ENCODE measurements around the gene TTC9. TPM values are rescaled to one million over a fixed set of nuclear protein-coding genes. Genes with fewer than 3 reads are reported as not detected.

The TTC9 gene
- total RNA-seq, 6 donors from 2014 or later, result 3.1 to 8.6 (median 6.2) TPM

DNA sequence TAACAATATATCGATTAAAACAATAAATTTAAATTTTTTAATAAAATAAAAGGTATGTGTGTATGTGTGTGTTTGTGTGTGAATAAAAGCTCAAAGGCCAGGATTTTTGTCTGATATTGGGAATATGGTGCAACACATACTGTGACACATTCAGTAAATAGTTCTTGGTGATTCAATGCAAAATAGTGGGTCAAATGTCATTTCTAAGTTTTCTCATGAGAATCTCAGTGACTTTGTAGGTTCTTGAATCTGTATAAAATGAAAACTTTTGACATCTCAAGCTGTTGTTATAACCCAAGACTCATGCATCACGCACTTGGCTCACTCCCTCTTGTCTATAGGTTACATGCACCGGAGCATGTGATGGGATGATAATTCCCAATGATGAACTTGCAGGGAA lies 25.1 kb upstream of the TTC9 start:
- Histone ChIP-seq H3K4me3 (no peak overlapping the region), H3K27ac (no peak overlapping the region), H3K36me3 (no peaks in the 10 kb centered on the region), H3K9me3 (no peaks in the 10 kb centered on the region), H3K27me3 (no peaks in the 10 kb centered on the region), H3K4me1 (no peaks in the 10 kb centered on the region)
- 89 to 96% methylated on average over 3 of the region's 3 CpGs for WGBS, 2 donors
- no peak for ATAC-seq (ENCODE audit: low FRiP score in 2 of 2)
- TF ChIP-seq POLR2AphosphoS5 (IDR thresholded peaks at IDR 0.05) (no peak), POLR2A (IDR thresholded peaks at IDR 0.05) (no peak), EP300 (IDR thresholded peaks at IDR 0.05) (no peak)
- TF ChIP-seq, protein P1, sequence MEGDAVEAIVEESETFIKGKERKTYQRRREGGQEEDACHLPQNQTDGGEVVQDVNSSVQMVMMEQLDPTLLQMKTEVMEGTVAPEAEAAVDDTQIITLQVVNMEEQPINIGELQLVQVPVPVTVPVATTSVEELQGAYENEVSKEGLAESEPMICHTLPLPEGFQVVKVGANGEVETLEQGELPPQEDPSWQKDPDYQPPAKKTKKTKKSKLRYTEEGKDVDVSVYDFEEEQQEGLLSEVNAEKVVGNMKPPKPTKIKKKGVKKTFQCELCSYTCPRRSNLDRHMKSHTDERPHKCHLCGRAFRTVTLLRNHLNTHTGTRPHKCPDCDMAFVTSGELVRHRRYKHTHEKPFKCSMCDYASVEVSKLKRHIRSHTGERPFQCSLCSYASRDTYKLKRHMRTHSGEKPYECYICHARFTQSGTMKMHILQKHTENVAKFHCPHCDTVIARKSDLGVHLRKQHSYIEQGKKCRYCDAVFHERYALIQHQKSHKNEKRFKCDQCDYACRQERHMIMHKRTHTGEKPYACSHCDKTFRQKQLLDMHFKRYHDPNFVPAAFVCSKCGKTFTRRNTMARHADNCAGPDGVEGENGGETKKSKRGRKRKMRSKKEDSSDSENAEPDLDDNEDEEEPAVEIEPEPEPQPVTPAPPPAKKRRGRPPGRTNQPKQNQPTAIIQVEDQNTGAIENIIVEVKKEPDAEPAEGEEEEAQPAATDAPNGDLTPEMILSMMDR (IDR thresholded peaks at IDR 0.05), result no peak
- no peak for DNase-seq

DNA sequence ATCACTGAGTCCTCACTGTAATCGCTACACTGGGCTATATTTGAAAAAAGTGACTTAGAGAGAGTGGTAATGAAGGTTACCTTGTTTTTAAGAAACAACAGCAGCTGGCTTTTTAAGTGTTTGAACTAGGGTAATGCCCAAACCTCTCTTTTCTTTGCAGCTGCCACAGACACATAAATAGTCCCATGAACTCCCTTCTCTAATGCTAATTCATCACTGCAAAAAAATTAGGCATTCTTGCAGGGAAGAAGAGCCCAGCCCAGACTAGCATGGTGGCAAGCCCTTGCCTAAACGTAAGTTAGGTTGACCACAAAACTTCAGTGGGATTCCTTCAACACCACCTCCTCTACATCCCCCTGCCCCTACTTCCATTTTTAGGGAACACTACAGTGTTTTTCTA lies 23.4 kb upstream of the TTC9 start:
- no peak for ATAC-seq (ENCODE audit: low FRiP score in 2 of 2)
- Histone ChIP-seq H3K27me3 (no peaks in the 10 kb centered on the region), H3K9me3 (no peaks in the 10 kb centered on the region), H3K36me3 (no peaks in the 10 kb centered on the region), H3K4me3 (no peak overlapping the region), H3K27ac (no peak overlapping the region), H3K4me1 (no peaks in the 10 kb centered on the region)
- TF ChIP-seq POLR2A (IDR thresholded peaks at IDR 0.05), result no peak
- TF ChIP-seq, protein P1 (IDR thresholded peaks at IDR 0.05), result no peak
- TF ChIP-seq POLR2AphosphoS5 (IDR thresholded peaks at IDR 0.05), result no peak
- TF ChIP-seq EP300 (IDR thresholded peaks at IDR 0.05), result no peak
- DNase-seq, result no peak
- 65 to 80% methylated on average over 2 of the region's 2 CpGs for WGBS, 2 donors

DNA sequence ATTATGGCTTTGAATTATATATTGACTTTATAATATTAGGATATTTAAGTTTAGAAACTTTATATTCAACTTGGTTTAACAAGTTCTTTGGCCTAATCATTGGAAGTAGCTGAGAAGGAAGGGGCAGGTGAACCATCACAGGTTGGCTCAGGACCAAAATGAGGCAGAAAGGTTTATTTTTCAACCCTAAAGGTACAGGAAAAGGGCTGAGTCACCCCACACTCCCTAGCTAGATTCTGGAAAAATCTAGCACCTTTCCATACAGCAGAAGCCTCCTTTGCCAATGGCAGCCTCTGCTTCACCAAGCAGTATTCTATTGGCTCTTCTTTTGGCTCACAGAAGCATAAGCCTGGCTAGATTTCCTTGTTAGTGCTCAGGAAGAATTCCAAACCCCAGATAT lies 22.0 kb upstream of the TTC9 start:
- no peaks in the 10 kb centered on the region for H3K36me3 ChIP-seq
- H3K4me3 ChIP-seq, result no peak overlapping the region
- H3K9me3 ChIP-seq, result no peaks in the 10 kb centered on the region
- no peaks in the 10 kb centered on the region for H3K4me1 ChIP-seq
- no peak for ATAC-seq (ENCODE audit: low FRiP score in 2 of 2)
- no peaks in the 10 kb centered on the region for H3K27me3 ChIP-seq
- H3K27ac ChIP-seq, result no peak overlapping the region
- TF ChIP-seq EP300 (IDR thresholded peaks at IDR 0.05) (no peak), POLR2A (IDR thresholded peaks at IDR 0.05) (no peak), POLR2AphosphoS5 (IDR thresholded peaks at IDR 0.05) (no peak)
- TF ChIP-seq, protein P1 (IDR thresholded peaks at IDR 0.05), result no peak
- no peak for DNase-seq

DNA sequence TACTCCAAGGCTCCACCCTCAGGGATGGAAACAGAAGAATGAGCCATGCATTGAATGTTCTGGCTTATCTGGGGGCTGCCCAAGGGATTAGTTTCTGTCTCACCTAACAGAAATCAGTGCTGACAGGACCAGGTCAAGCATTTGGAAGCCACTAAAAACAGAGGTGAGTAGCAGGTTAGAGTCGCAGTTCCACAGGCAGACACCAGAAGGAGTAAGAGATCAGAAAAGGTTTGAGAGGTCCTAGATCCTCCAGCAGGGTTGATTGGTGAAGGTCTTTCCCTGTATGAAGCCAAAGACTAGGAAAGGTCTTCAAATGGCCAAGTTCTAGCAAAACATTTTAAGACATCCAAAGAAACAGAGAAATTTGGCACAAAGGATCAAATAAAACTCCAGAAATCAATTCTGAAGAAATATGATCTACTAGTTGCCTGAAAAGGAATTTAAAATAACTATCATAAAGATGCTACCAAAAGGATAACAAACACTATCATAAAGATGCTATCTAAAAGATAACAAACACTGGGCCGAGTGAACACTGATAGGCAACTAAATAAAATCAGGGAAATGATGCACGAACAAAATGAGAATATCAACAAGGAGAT lies 19.5 kb upstream of the TTC9 start:
- no peaks in the 10 kb centered on the region for H3K36me3 ChIP-seq
- no peak for TF ChIP-seq POLR2A (IDR thresholded peaks at IDR 0.05)
- TF ChIP-seq, protein P1 (IDR thresholded peaks at IDR 0.05), result peak; percentile 52 to 81 (median 67)
- no peak for TF ChIP-seq POLR2AphosphoS5 (IDR thresholded peaks at IDR 0.05)
- no peak overlapping the region for H3K4me3 ChIP-seq
- H3K27me3 ChIP-seq, result no peaks in the 10 kb centered on the region
- no peaks in the 10 kb centered on the region for H3K4me1 ChIP-seq
- ATAC-seq (ENCODE audit: low FRiP score in 2 of 2), result peak; percentile 61 to 68
- peak in 1 of 2 donors; percentile 34 for DNase-seq
- H3K9me3 ChIP-seq, result peaks cover 1 to 11% (median 9%) of the 10 kb centered on the region in 4 donors
- WGBS, 2 donors, result 41 to 48% methylated on average over 3 of the region's 3 CpGs
- H3K27ac ChIP-seq, result no peak overlapping the region

DNA sequence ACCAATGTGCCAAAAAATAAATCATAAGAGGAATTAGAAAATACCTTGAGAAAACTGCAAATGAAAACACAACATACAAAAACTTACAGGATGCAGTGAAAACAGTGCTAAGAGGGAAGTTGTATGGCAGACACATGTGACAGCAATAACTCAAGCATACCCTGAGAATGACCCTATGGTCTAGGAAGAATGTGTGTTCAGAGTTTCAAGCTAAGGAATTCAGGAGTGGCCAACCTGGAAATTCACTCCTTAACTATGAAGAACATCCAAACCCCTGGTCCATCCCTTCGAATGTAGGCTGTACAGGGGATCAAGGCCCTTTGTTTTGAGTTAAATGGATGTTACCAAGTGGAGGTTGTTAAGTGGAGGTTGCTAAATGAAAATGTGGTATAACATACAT lies 16.7 kb upstream of the TTC9 start:
- Histone ChIP-seq H3K4me1 (no peaks in the 10 kb centered on the region), H3K4me3 (no peak overlapping the region), H3K9me3 (peaks cover 3 to 15% (median 12%) of the 10 kb centered on the region in 4 donors), H3K36me3 (no peaks in the 10 kb centered on the region), H3K27ac (no peak overlapping the region), H3K27me3 (no peaks in the 10 kb centered on the region)
- ATAC-seq (ENCODE audit: low FRiP score in 2 of 2), result no peak
- TF ChIP-seq POLR2A (IDR thresholded peaks at IDR 0.05), result no peak
- TF ChIP-seq, protein P1 (IDR thresholded peaks at IDR 0.05), result no peak
- no peak for TF ChIP-seq POLR2AphosphoS5 (IDR thresholded peaks at IDR 0.05)
- TF ChIP-seq EP300 (IDR thresholded peaks at IDR 0.05), result no peak
- no peak for DNase-seq
- WGBS, 2 donors, result 87 to 100% methylated on average over 1 of the region's 1 CpG

Data from upper lobe of left lung (tissue), 6 donors.